ENCODE results near the gene SNX24. TPM values are rescaled to one million over a fixed set of nuclear protein-coding genes. Genes with fewer than 3 reads are reported as not detected.

SNX24 gene
- polyA plus RNA-seq, 2 of the 4 experiments (the other 2 are of a cell fraction) = 20.4 to 22.4 TPM

DNA sequence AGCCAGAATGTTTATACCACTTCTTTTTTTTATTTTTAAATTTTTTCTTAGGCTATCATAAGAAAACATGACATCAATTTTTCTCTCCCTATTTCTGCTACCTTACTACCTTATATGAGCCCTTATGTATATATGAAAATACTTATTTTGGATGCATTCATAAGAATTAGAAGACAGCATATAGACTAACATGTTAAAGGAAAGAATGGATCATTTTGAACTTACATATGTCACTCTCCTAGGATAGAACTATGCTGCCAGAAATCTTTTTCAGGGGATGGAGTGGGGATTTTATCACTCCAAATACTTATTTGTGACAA, 51.8 kb downstream of the SNX24 start:
- Histone ChIP-seq H3K4me3 (no peak overlapping the region), H3K4me1 (no peaks in the 10 kb centered on the region), H3K4me2 (no peak overlapping the region), H3K9me3 (no peaks in the 10 kb centered on the region), H3K27ac (no peak overlapping the region)
- ChIA-PET POLR2A (no interaction called here), CTCF (interaction anchor here (1.0 to 1.2 kb wide), 4 partner anchors 13 to 83 kb away, joined by 3 to 6 read pairs (median 3); no protein-coding TSS in a partner anchor)
- no peak for TF ChIP-seq EP300 (IDR thresholded peaks at IDR 0.05)
- TF ChIP-seq, protein P1, sequence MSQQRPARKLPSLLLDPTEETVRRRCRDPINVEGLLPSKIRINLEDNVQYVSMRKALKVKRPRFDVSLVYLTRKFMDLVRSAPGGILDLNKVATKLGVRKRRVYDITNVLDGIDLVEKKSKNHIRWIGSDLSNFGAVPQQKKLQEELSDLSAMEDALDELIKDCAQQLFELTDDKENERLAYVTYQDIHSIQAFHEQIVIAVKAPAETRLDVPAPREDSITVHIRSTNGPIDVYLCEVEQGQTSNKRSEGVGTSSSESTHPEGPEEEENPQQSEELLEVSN (IDR thresholded peaks at IDR 0.05; ENCODE audit: borderline replicate concordance, low read depth) = no peak
- no peak for TF ChIP-seq RARB (CRISPR knock-in tag; IDR thresholded peaks at IDR 0.05)
- no peak for TF ChIP-seq RAD21 (conservative IDR thresholded peaks at IDR 0.05 in 1 of 2, IDR thresholded peaks at IDR 0.05 in 1 of 2)
- TF ChIP-seq, protein P2, sequence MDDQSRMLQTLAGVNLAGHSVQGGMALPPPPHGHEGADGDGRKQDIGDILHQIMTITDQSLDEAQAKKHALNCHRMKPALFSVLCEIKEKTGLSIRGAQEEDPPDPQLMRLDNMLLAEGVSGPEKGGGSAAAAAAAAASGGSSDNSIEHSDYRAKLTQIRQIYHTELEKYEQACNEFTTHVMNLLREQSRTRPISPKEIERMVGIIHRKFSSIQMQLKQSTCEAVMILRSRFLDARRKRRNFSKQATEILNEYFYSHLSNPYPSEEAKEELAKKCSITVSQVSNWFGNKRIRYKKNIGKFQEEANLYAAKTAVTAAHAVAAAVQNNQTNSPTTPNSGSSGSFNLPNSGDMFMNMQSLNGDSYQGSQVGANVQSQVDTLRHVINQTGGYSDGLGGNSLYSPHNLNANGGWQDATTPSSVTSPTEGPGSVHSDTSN (IDR thresholded peaks at IDR 0.05) = no peak
- DNase-seq (ENCODE audit: low read depth in 1 of 2, low spot score in 1 of 2) (no peak), FAIRE-seq (no peak), ATAC-seq (no peak)

DNA sequence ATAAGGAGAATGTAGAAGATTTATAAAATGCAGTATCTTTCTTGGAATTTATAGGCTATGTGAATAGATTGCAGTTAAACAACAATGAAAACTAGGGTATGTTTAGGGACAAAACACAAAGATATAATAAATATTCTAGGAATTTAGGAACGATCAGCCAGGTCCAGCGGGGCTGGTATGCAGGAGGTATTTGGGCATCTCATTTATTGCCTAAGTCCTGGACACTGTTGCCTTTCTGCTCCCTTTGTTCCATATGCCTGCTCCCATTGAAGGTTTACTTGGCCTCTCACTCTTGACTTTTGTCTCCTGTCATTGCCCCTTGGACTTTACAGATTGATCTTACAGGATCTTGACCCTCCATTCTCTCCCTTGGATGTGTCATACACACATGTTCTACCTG, 55.9 kb downstream of the SNX24 start:
- FAIRE-seq = no peak
- Histone ChIP-seq H3K9me3 (no peaks in the 10 kb centered on the region), H3K4me2 (no peak overlapping the region), H3K27ac (no peak overlapping the region), H3K4me3 (no peak overlapping the region), H3K4me1 (peaks cover 5% of the 10 kb centered on the region)
- no peak for DNase-seq (ENCODE audit: low read depth in 1 of 2, low spot score in 1 of 2)
- WGBS (ENCODE audit: missing lambda C conversion rate) = 94% methylated on average over 2 of the region's 2 CpGs
- TF ChIP-seq, protein P3, sequence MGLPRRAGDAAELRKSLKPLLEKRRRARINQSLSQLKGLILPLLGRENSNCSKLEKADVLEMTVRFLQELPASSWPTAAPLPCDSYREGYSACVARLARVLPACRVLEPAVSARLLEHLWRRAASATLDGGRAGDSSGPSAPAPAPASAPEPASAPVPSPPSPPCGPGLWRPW (IDR thresholded peaks at IDR 0.05) = no peak
- TF ChIP-seq FOXS1 (CRISPR knock-in tag; IDR thresholded peaks at IDR 0.05) = no peak
- no peak for TF ChIP-seq MAZ (IDR thresholded peaks at IDR 0.05; ENCODE audit: borderline replicate concordance, low read depth, low read length)
- TF ChIP-seq HEYL (CRISPR knock-in tag; IDR thresholded peaks at IDR 0.05) = no peak
- no peak for TF ChIP-seq POLR2A (IDR thresholded peaks at IDR 0.05; ENCODE audit: low read length)
- TF ChIP-seq ZFP36 (IDR thresholded peaks at IDR 0.05; ENCODE audit: borderline replicate concordance, partially characterized antibody) = no peak
- no peak for TF ChIP-seq SREBF2 (IDR thresholded peaks at IDR 0.05)
- TF ChIP-seq CBX8 (IDR thresholded peaks at IDR 0.05) = no peak
- no peak for TF ChIP-seq RFX5 (IDR thresholded peaks at IDR 0.05)
- no peak for TF ChIP-seq FOSL2 (IDR thresholded peaks at IDR 0.05)
- TF ChIP-seq FOSL2 (CRISPR knock-in tag; IDR thresholded peaks at IDR 0.05) = no peak
- TF ChIP-seq RCOR1 (IDR thresholded peaks at IDR 0.05; ENCODE audit: low read depth, low read length) = no peak
- POLR2A ChIA-PET = interaction anchor here (0.6 kb wide), 1 partner anchor 135 kb away, joined by 3 read pairs; the partner anchor contains the start of gene PPIC
- CTCF ChIA-PET = no interaction called here
- no peak for ATAC-seq

DNA sequence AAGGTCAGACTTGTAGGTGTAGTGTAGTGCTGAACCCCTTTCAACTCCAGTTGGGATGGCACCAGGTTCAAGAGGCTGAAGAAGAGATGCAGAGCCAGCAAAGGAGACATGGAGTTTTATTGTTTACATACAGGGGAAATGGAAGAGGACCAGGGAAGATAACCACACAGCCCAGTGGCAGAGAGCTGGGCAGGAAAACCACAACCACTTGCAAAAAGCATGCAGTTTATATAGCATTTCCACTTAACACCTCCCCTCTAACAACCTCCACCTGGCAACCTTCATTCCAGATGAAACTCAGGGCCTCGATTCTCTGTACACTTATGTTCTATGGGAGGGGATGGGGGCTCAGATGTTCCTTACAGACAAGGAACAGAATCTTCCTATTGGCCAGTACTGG, 56.9 kb downstream of the SNX24 start:
- WGBS (ENCODE audit: missing lambda C conversion rate) = 70% methylated on average over 1 of the region's 1 CpG
- FAIRE-seq (no peak), DNase-seq (ENCODE audit: low read depth in 1 of 2, low spot score in 1 of 2) (no peak), ATAC-seq (no peak)
- no peaks in the 10 kb centered on the region for H3K9me3 ChIP-seq
- no peak for TF ChIP-seq ZFP36 (IDR thresholded peaks at IDR 0.05; ENCODE audit: borderline replicate concordance, partially characterized antibody)
- no peak for TF ChIP-seq FOSB (CRISPR knock-in tag; IDR thresholded peaks at IDR 0.05)
- no peak for TF ChIP-seq CHD4 (IDR thresholded peaks at IDR 0.05; ENCODE audit: borderline replicate concordance)
- no peak for TF ChIP-seq EHMT2 (IDR thresholded peaks at IDR 0.05; ENCODE audit: low read depth)
- TF ChIP-seq, protein P2 (IDR thresholded peaks at IDR 0.05) = no peak
- no peak for TF ChIP-seq POLR2AphosphoS2 (conservative IDR thresholded peaks at IDR 0.05; ENCODE audit: low read length)
- TF ChIP-seq NR3C1 (IDR thresholded peaks at IDR 0.05) = no peak
- TF ChIP-seq BHLHE40 (IDR thresholded peaks at IDR 0.05; ENCODE audit: low read depth, low read length) = no peak
- TF ChIP-seq GATA3 (IDR thresholded peaks at IDR 0.05; ENCODE audit: borderline replicate concordance) = no peak
- TF ChIP-seq CEBPB (IDR thresholded peaks at IDR 0.05) = no peak
- TF ChIP-seq HEYL (CRISPR knock-in tag; IDR thresholded peaks at IDR 0.05) = no peak
- TF ChIP-seq, protein P1 (IDR thresholded peaks at IDR 0.05; ENCODE audit: borderline replicate concordance, low read depth) = no peak
- no peak for TF ChIP-seq PHF8 (IDR thresholded peaks at IDR 0.05; ENCODE audit: borderline replicate concordance, low read depth)
- no peak for TF ChIP-seq RCOR1 (IDR thresholded peaks at IDR 0.05; ENCODE audit: low read depth, low read length)
- TF ChIP-seq, protein P3 (IDR thresholded peaks at IDR 0.05) = no peak
- no peak for TF ChIP-seq MAFK (IDR thresholded peaks at IDR 0.05; ENCODE audit: partially characterized antibody)
- TF ChIP-seq HOXB13 (CRISPR knock-in tag; IDR thresholded peaks at IDR 0.05; ENCODE audit: low read depth) = no peak
- no peak for TF ChIP-seq NPAS2 (CRISPR knock-in tag; IDR thresholded peaks at IDR 0.05; ENCODE audit: borderline replicate concordance)
- TF ChIP-seq, protein P4, sequence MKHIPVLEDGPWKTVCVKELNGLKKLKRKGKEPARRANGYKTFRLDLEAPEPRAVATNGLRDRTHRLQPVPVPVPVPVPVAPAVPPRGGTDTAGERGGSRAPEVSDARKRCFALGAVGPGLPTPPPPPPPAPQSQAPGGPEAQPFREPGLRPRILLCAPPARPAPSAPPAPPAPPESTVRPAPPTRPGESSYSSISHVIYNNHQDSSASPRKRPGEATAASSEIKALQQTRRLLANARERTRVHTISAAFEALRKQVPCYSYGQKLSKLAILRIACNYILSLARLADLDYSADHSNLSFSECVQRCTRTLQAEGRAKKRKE (CRISPR knock-in tag; IDR thresholded peaks at IDR 0.05; ENCODE audit: low read depth) = no peak
- no peak overlapping the region for H3K4me2 ChIP-seq
- ChIA-PET POLR2A (no interaction called here), CTCF (no interaction called here)
- peaks cover 15% of the 10 kb centered on the region for H3K4me1 ChIP-seq
- H3K4me3 ChIP-seq = no peak overlapping the region
- no peak overlapping the region for H3K27ac ChIP-seq
